Upper lobe of left lung (tissue), 4 donors: ENCODE results near the gene CDH7.

Source experiments
- CTCF ChIP-seq, 6 experiments: fragments of 450-650 bp in 4 of 6; fragments of 200-600 bp in 2 of 6; sonication (generic) in 2 of 6; IDR thresholded peaks; one replicate each; pipeline ENCODE4 v1.5.1; 2016 to 2019; ENCODE audit warnings: antibody characterized with exemption in 6 of 6
- EP300 ChIP-seq, 4 donors: sonication (generic); formaldehyde crosslinking; IDR thresholded peaks; one replicate each; pipeline ENCODE4 v1.5.1; 2017; ENCODE audit warnings: antibody characterized with exemption in 4 of 4, control low read depth in 2 of 4
- POLR2A ChIP-seq, 4 donors: fragments of 450-650 bp; IDR thresholded peaks; one replicate each; pipeline ENCODE4 v1.5.1; 2016 to 2017; ENCODE audit warnings: antibody characterized with exemption in 4 of 4, mild to moderate bottlenecking in 2 of 4
- POLR2AphosphoS5 ChIP-seq, 2 donors: sonication (generic); formaldehyde crosslinking; IDR thresholded peaks; one replicate each; pipeline ENCODE4 v1.5.1; 2017; ENCODE audit warnings: antibody characterized with exemption in 2 of 2

- TF ChIP-seq CTCF (IDR thresholded peaks at IDR 0.05) = no peak
- no peak for TF ChIP-seq POLR2A (IDR thresholded peaks at IDR 0.05)
- no peak for TF ChIP-seq EP300 (IDR thresholded peaks at IDR 0.05)
- no peak for TF ChIP-seq POLR2AphosphoS5 (IDR thresholded peaks at IDR 0.05)
Observed at GRCh38 chr18:65876310-65876709, 125.5 kb downstream of the CDH7 start.
